HepG2 (cell line): ENCODE results near the gene C20orf96. TPM values are rescaled to one million over a fixed set of nuclear protein-coding genes. Genes with fewer than 3 reads are reported as not detected.

Experiments used
- ELF1 ChIP-seq: sonication (generic); formaldehyde crosslinking; IDR thresholded peaks from 2 replicates; pipeline ENCODE4 v1.4.0; 2020; ENCODE audit warnings: missing genetic modification reagents
- GTF2F1 ChIP-seq: fragments of 150-350 bp; IDR thresholded peaks from 2 replicates; pipeline ENCODE4 v1.6.1; 2014; ENCODE audit warnings: low read length
- HNF1B ChIP-seq: sonication (generic); formaldehyde crosslinking; IDR thresholded peaks from 2 replicates; pipeline ENCODE4 v1.5.1; 2020; ENCODE audit warnings: mild to moderate bottlenecking, moderate library complexity, missing genetic modification reagents
- KIAA2018 ChIP-seq: sonication (generic); formaldehyde crosslinking; IDR thresholded peaks from 2 replicates; pipeline ENCODE4 v1.5.0; 2020; ENCODE audit warnings: mild to moderate bottlenecking, missing genetic modification reagents, borderline replicate concordance
- MNT ChIP-seq: fragments of 450-650 bp; IDR thresholded peaks from 2 replicates; pipeline ENCODE4 v1.6.1; 2016
- MTF1 ChIP-seq: sonication (generic); formaldehyde crosslinking; IDR thresholded peaks from 2 replicates; pipeline ENCODE4 v1.5.0; 2020; ENCODE audit warnings: missing genetic modification reagents
- NFATC3 ChIP-seq: sonication (generic); formaldehyde crosslinking; IDR thresholded peaks from 2 replicates; pipeline ENCODE4 v1.5.1; 2020; ENCODE audit warnings: mild to moderate bottlenecking, missing genetic modification reagents
- NFE2L1 ChIP-seq: sonication (generic); formaldehyde crosslinking; IDR thresholded peaks from 2 replicates; pipeline ENCODE4 v1.4.0; 2020; ENCODE audit warnings: missing genetic modification reagents, mild to moderate bottlenecking, borderline replicate concordance
- NKX3-1 ChIP-seq: sonication (generic); formaldehyde crosslinking; IDR thresholded peaks from 2 replicates; pipeline ENCODE4 v1.5.0; 2020; ENCODE audit warnings: missing genetic modification reagents
- PRMT3 ChIP-seq: sonication (generic); formaldehyde crosslinking; IDR thresholded peaks from 2 replicates; pipeline ENCODE4 v1.8.1; 2022; ENCODE audit warnings: low read depth, mild to moderate bottlenecking, moderate library complexity, missing genetic modification reagents, borderline replicate concordance
- RCOR2 ChIP-seq: IDR thresholded peaks from 2 replicates; pipeline ENCODE4 v1.6.1; 2016; ENCODE audit warnings: missing biosample characterization, missing genetic modification reagents
- SALL2 ChIP-seq: sonication (generic); formaldehyde crosslinking; IDR thresholded peaks from 2 replicates; pipeline ENCODE4 v1.8.1; 2023; ENCODE audit warnings: mild to moderate bottlenecking, missing genetic modification reagents, inconsistent platforms
- ZBTB39 ChIP-seq: sonication (generic); formaldehyde crosslinking; IDR thresholded peaks from 2 replicates; pipeline ENCODE4 v1.5.0; 2020; ENCODE audit warnings: missing genetic modification reagents
- ZIK1 ChIP-seq: sonication (generic); formaldehyde crosslinking; IDR thresholded peaks from 2 replicates; pipeline ENCODE4 v1.5.0; 2020; ENCODE audit warnings: mild to moderate bottlenecking, low read depth, missing genetic modification reagents, borderline replicate concordance
- ZNF264 ChIP-seq: sonication (generic); formaldehyde crosslinking; IDR thresholded peaks from 2 replicates; pipeline ENCODE4 v1.4.0; 2020; ENCODE audit warnings: missing genetic modification reagents
- ZNF562 ChIP-seq: sonication (generic); formaldehyde crosslinking; IDR thresholded peaks from 2 replicates; pipeline ENCODE4 v1.8.0; 2022; ENCODE audit warnings: missing genetic modification reagents, borderline replicate concordance
- polyA plus RNA-seq, 8 experiments: library from polyadenylated mRNA; depleted of rRNA in 3 of 8; stranded (reverse) in 7 of 8; unstranded in 1 of 8; fragments of >200 nt; fragmentation: Illumina TruSeq in 4 of 8; extraction: Trizol in 4 of 8; gene quantifications; 2 replicates each; pipeline versions ENCODE4 v1.2.1 to v1.2.3, GENCODE V29; 2011 to 2016; ENCODE audit warnings: low read depth in 4 of 8, missing spikeins in 1 of 8, mixed read lengths in 1 of 8; ENCODE audit not compliant: insufficient read depth in 1 of 8
- total RNA-seq, 5 experiments: library from RNA; depleted of rRNA; stranded (reverse); fragments of >200 nt; fragmentation: Illumina TruSeq; extraction: Trizol; gene quantifications; 2 replicates each; pipeline ENCODE4 v1.2.3, GENCODE V29; 2016; ENCODE audit warnings: low read depth in 1 of 5

C20orf96 gene
- total and polyA plus RNA-seq, 2 of the 13 experiments (the other 11 are each of a cell fraction or from before 2014, with no cell fraction given), result 3.8 to 20.6 TPM

GRCh38 chr20:309841-310644, 19.5 kb upstream of the C20orf96 start (continued):
- TF ChIP-seq HNF1B (CRISPR knock-in tag), result peak; percentile 77; the same call in 1 of the 2 replicates
- 0 out of 2 replicates have a peak, but pooled peaks have one; percentile 67 for TF ChIP-seq NFATC3 (CRISPR knock-in tag)
- no peak for TF ChIP-seq MNT
- peak; percentile 23; the same call in 1 of the 2 replicates for TF ChIP-seq ELF1 (CRISPR knock-in tag)
- no peak for TF ChIP-seq ZNF562 (CRISPR knock-in tag)
- no peak for TF ChIP-seq RCOR2 (CRISPR knock-in tag)
- TF ChIP-seq NFE2L1 (CRISPR knock-in tag), result no peak
- TF ChIP-seq NKX3-1 (CRISPR knock-in tag), result no peak
- TF ChIP-seq GTF2F1, result no peak
- no peak for TF ChIP-seq ZBTB39 (CRISPR knock-in tag)
- TF ChIP-seq KIAA2018, result no peak
- TF ChIP-seq SALL2 (CRISPR knock-in tag), result no peak
- no peak for TF ChIP-seq MTF1
- peak; percentile 70 for TF ChIP-seq ZIK1 (CRISPR knock-in tag)
- TF ChIP-seq PRMT3, result no peak
- no peak for TF ChIP-seq ZNF264 (CRISPR knock-in tag)
